ENCODE measurements around the gene HRH1. TPM values are rescaled to one million over a fixed set of nuclear protein-coding genes. Genes with fewer than 3 reads are reported as not detected.
"Not testable (repeated sequence)": the region's sequence is repeated elsewhere in the genome, so short reads cannot be mapped to it uniquely, and the experiment has no call there.

Gene HRH1
- total and polyA plus RNA-seq, 2 donors, result 1.6 to 2.4 TPM

DNA sequence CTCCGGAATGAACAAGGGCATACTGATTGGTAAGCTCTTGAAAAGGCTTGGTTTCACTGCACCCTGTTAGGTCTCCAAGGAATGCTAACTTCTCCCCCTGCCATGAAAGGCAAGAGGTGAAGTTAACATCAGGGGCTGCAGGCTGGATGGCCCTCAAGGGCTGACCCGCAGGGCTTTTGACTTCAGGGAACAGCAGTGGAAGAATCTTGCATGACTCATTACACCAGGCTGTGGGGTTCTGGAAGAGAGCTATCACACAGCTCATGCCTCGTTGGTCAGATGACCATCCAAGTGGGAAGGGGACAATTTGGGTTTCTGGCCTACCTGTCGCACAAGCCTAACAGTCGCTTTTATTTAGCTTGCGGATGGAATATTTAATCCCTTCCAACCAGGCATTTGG lies 94.3 kb downstream of the HRH1 start:
- no peaks in the 10 kb centered on the region for H3K27me3 ChIP-seq (ENCODE audit: control insufficient read depth in 2 of 2, insufficient read depth in 1 of 2, low read length in 1 of 2)
- 98% methylated on average over 6 of the region's 6 CpGs for WGBS
- no peak overlapping the region for H3K27ac ChIP-seq (ENCODE audit: low read depth in 1 of 2, low read length in 1 of 2)
- H3K4me1 ChIP-seq (ENCODE audit: control insufficient read depth in 2 of 2, insufficient read depth in 2 of 2, low read length in 2 of 2), result no peaks in the 10 kb centered on the region
- no peaks in the 10 kb centered on the region for H3K9me3 ChIP-seq (ENCODE audit: control insufficient read depth in 2 of 2, insufficient read depth in 1 of 2, low read length in 1 of 2)
- H3K4me3 ChIP-seq (ENCODE audit: low read length in 2 of 2), result no peak overlapping the region
- no peak for DNase-seq (ENCODE audit: low read depth in 6 of 9, low spot score in 9 of 9)
- no peaks in the 10 kb centered on the region for H3K36me3 ChIP-seq (ENCODE audit: control insufficient read depth in 2 of 2, insufficient read depth in 2 of 2, low read length in 1 of 2)

DNA sequence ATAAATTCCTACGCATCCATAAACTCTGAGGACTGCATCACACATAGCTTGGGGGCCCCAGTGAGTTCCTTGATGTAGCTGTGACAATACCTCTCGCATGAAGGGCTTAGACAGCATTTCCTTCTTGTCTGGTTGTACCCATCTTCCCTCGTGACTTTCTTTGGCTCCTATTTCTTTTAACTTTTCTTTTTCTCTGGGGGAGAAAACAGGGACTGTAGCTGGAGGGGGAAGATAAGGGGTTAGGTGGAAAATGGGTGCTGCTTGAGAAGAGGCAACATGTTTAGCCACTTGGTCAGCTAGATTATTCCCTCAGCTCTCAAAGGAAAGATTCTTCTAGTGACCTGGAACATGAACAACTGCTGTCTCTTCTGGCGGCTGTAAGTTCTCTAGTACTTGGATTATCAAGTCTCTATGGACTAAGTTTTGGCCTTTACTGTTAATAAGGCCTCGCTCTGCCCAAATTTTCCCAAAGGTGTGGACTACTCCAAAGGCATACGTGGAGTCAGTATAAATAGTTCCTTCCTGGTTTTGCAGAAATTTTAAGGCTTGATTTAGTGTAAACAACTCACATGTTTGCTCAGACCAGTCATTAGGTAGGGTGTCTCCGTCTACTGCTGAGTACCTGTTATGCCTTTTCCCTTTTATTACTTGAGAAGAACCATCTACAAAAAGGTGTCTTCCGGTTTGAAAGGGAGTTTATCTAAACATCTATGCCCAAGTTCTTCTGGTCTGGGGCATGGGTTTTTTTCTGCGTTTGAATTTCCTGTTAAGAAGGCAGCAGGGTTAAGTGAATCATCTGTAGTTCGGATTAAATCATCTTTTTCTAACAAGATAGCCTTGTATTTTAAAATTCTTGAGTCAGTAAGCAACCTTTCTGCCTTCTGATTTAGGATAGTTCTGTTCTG lies 96.9 kb downstream of the HRH1 start:
- H3K27ac ChIP-seq (ENCODE audit: low read depth in 1 of 2, low read length in 1 of 2), result no peak overlapping the region
- H3K27me3 ChIP-seq (ENCODE audit: control insufficient read depth in 2 of 2, insufficient read depth in 1 of 2, low read length in 1 of 2), result peaks cover 0 to 2% of the 10 kb centered on the region in 2 donors
- H3K36me3 ChIP-seq (ENCODE audit: control insufficient read depth in 2 of 2, insufficient read depth in 2 of 2, low read length in 1 of 2), result no peaks in the 10 kb centered on the region
- no peaks in the 10 kb centered on the region for H3K4me1 ChIP-seq (ENCODE audit: control insufficient read depth in 2 of 2, insufficient read depth in 2 of 2, low read length in 2 of 2)
- no peak overlapping the region for H3K4me3 ChIP-seq (ENCODE audit: low read length in 2 of 2)
- DNase-seq (ENCODE audit: low read depth in 6 of 9, low spot score in 9 of 9), result no peak
- 80% methylated on average over 10 of the region's 10 CpGs for WGBS
- H3K9me3 ChIP-seq (ENCODE audit: control insufficient read depth in 2 of 2, insufficient read depth in 1 of 2, low read length in 1 of 2), result no peaks in the 10 kb centered on the region

DNA sequence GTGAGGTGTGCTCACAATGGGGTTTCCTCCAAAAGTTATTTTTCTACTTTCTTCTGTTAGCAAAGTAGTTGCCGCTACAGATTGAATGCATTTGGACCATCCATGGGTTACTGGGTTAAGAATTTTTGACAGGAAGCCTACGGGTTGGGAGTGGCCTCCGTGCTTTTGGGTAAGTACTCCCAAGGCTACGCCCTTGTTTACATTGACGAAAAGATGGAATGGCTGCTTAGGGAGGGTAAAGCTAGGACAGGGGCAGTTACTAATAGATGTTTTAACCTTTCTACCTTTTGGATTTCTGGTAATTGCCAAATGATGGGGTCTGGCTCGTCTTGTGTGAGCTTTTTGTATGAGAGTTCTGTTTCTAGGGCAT lies 97.5 kb downstream of the HRH1 start:
- DNase-seq (ENCODE audit: low read depth in 6 of 9, low spot score in 9 of 9), result no peak
- Histone ChIP-seq H3K4me1 (ENCODE audit: control insufficient read depth in 2 of 2, insufficient read depth in 2 of 2, low read length in 2 of 2) (no peaks in the 10 kb centered on the region), H3K36me3 (ENCODE audit: control insufficient read depth in 2 of 2, insufficient read depth in 2 of 2, low read length in 1 of 2) (no peaks in the 10 kb centered on the region), H3K4me3 (ENCODE audit: low read length in 2 of 2) (no peak overlapping the region), H3K27me3 (ENCODE audit: control insufficient read depth in 2 of 2, insufficient read depth in 1 of 2, low read length in 1 of 2) (peaks cover 0 to 2% of the 10 kb centered on the region in 2 donors), H3K9me3 (ENCODE audit: control insufficient read depth in 2 of 2, insufficient read depth in 1 of 2, low read length in 1 of 2) (no peaks in the 10 kb centered on the region), H3K27ac (ENCODE audit: low read depth in 1 of 2, low read length in 1 of 2) (no peak overlapping the region)
- WGBS, result 95% methylated on average over 6 of the region's 6 CpGs

DNA sequence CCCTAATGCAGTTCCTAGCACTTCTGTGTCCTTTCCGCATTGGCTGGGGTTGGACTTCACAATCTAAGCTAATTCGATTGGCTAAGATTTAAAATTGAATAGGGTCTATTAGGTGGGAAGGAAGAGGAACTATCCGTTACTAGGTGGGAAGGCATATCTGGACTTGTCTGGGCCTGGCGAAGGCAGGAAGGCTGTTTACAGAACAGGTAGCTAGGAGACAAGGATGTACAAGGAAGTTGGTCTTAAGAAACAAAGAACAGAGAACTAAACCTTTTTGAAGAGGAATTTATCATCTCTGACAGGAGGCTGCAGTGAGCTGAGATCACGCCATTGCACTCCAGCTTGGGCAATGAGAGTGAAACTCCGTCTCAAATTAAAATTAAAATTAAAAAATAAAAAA lies 100.6 kb downstream of the HRH1 start:
- Histone ChIP-seq H3K27me3 (ENCODE audit: control insufficient read depth in 2 of 2, insufficient read depth in 1 of 2, low read length in 1 of 2) (peaks cover 0 to 2% of the 10 kb centered on the region in 2 donors), H3K4me3 (ENCODE audit: low read length in 2 of 2) (no peak overlapping the region), H3K36me3 (ENCODE audit: control insufficient read depth in 2 of 2, insufficient read depth in 2 of 2, low read length in 1 of 2) (no peaks in the 10 kb centered on the region), H3K4me1 (ENCODE audit: control insufficient read depth in 2 of 2, insufficient read depth in 2 of 2, low read length in 2 of 2) (no peaks in the 10 kb centered on the region), H3K27ac (ENCODE audit: low read depth in 1 of 2, low read length in 1 of 2) (no peak overlapping the region), H3K9me3 (ENCODE audit: control insufficient read depth in 2 of 2, insufficient read depth in 1 of 2, low read length in 1 of 2) (no peaks in the 10 kb centered on the region)
- WGBS, result 95% methylated on average over 6 of the region's 6 CpGs
- DNase-seq (ENCODE audit: low read depth in 6 of 9, low spot score in 9 of 9), result no peak

- not testable (repeated sequence) for H3K9me3 ChIP-seq (ENCODE audit: control insufficient read depth in 2 of 2, insufficient read depth in 1 of 2, low read length in 1 of 2); H3K36me3 ChIP-seq (ENCODE audit: control insufficient read depth in 2 of 2, insufficient read depth in 2 of 2, low read length in 1 of 2); H3K27ac ChIP-seq (ENCODE audit: low read depth in 1 of 2, low read length in 1 of 2); H3K27me3 ChIP-seq (ENCODE audit: control insufficient read depth in 2 of 2, insufficient read depth in 1 of 2, low read length in 1 of 2); H3K4me1 ChIP-seq (ENCODE audit: control insufficient read depth in 2 of 2, insufficient read depth in 2 of 2, low read length in 2 of 2); H3K4me3 ChIP-seq (ENCODE audit: low read length in 2 of 2); DNase-seq (ENCODE audit: low read depth in 6 of 9, low spot score in 9 of 9)
- 94% methylated on average over 5 of the region's 5 CpGs for WGBS
Measured at GRCh38 chr3:11255537-11255936, 101.2 kb downstream of the HRH1 start.

DNA sequence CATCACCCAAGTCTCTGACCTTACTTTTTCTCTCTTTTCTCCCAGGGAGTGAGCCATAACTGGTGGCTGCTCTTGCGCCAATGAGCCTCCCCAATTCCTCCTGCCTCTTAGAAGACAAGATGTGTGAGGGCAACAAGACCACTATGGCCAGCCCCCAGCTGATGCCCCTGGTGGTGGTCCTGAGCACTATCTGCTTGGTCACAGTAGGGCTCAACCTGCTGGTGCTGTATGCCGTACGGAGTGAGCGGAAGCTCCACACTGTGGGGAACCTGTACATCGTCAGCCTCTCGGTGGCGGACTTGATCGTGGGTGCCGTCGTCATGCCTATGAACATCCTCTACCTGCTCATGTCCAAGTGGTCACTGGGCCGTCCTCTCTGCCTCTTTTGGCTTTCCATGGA lies 104.7 kb downstream of the HRH1 start:
- Histone ChIP-seq H3K9me3 (ENCODE audit: control insufficient read depth in 2 of 2, insufficient read depth in 1 of 2, low read length in 1 of 2) (no peaks in the 10 kb centered on the region), H3K4me1 (ENCODE audit: control insufficient read depth in 2 of 2, insufficient read depth in 2 of 2, low read length in 2 of 2) (no peaks in the 10 kb centered on the region), H3K4me3 (ENCODE audit: low read length in 2 of 2) (no peak overlapping the region), H3K27me3 (ENCODE audit: control insufficient read depth in 2 of 2, insufficient read depth in 1 of 2, low read length in 1 of 2) (peaks cover 0 to 6% of the 10 kb centered on the region in 2 donors), H3K36me3 (ENCODE audit: control insufficient read depth in 2 of 2, insufficient read depth in 2 of 2, low read length in 1 of 2) (no peaks in the 10 kb centered on the region), H3K27ac (ENCODE audit: low read depth in 1 of 2, low read length in 1 of 2) (no peak overlapping the region)
- no peak for DNase-seq (ENCODE audit: low read depth in 6 of 9, low spot score in 9 of 9)
- 98% methylated on average over 11 of the region's 11 CpGs for WGBS

- Histone ChIP-seq H3K4me1 (ENCODE audit: control insufficient read depth in 2 of 2, insufficient read depth in 2 of 2, low read length in 2 of 2) (no peaks in the 10 kb centered on the region), H3K9me3 (ENCODE audit: control insufficient read depth in 2 of 2, insufficient read depth in 1 of 2, low read length in 1 of 2) (no peaks in the 10 kb centered on the region), H3K27ac (ENCODE audit: low read depth in 1 of 2, low read length in 1 of 2) (no peak overlapping the region), H3K27me3 (ENCODE audit: control insufficient read depth in 2 of 2, insufficient read depth in 1 of 2, low read length in 1 of 2) (peaks cover 0 to 6% of the 10 kb centered on the region in 2 donors), H3K36me3 (ENCODE audit: control insufficient read depth in 2 of 2, insufficient read depth in 2 of 2, low read length in 1 of 2) (no peaks in the 10 kb centered on the region), H3K4me3 (ENCODE audit: low read length in 2 of 2) (no peak overlapping the region)
- 91% methylated on average over 3 of the region's 3 CpGs for WGBS
- DNase-seq (ENCODE audit: low read depth in 6 of 9, low spot score in 9 of 9), result peak in 1 of 9 donors; percentile 19
Measured at GRCh38 chr3:11260460-11260859, 106.2 kb downstream of the HRH1 start.

GRCh38 chr3:11269007-11269406 lies 114.7 kb downstream of the HRH1 start:
- H3K4me3 ChIP-seq (ENCODE audit: low read length in 2 of 2), result no peak overlapping the region
- H3K4me1 ChIP-seq (ENCODE audit: control insufficient read depth in 2 of 2, insufficient read depth in 2 of 2, low read length in 2 of 2), result peaks cover 7 to 14% of the 10 kb centered on the region in 2 donors
- H3K27me3 ChIP-seq (ENCODE audit: control insufficient read depth in 2 of 2, insufficient read depth in 1 of 2, low read length in 1 of 2), result no peaks in the 10 kb centered on the region
- peaks cover 0 to 4% of the 10 kb centered on the region in 2 donors for H3K9me3 ChIP-seq (ENCODE audit: control insufficient read depth in 2 of 2, insufficient read depth in 1 of 2, low read length in 1 of 2)
- no peak for DNase-seq (ENCODE audit: low read depth in 6 of 9, low spot score in 9 of 9)
- no peak overlapping the region for H3K27ac ChIP-seq (ENCODE audit: low read depth in 1 of 2, low read length in 1 of 2)
- WGBS, result 95% methylated on average over 9 of the region's 9 CpGs
- no peaks in the 10 kb centered on the region for H3K36me3 ChIP-seq (ENCODE audit: control insufficient read depth in 2 of 2, insufficient read depth in 2 of 2, low read length in 1 of 2)

- peak; percentile 85 to 98 (median 97) for DNase-seq (ENCODE audit: low read depth in 6 of 9, low spot score in 9 of 9)
- Histone ChIP-seq H3K36me3 (ENCODE audit: control insufficient read depth in 2 of 2, insufficient read depth in 2 of 2, low read length in 1 of 2) (no peaks in the 10 kb centered on the region), H3K27ac (ENCODE audit: low read depth in 1 of 2, low read length in 1 of 2) (peak within 1 kb of the TSS; percentile 83 to 87), H3K27me3 (ENCODE audit: control insufficient read depth in 2 of 2, insufficient read depth in 1 of 2, low read length in 1 of 2) (no peaks in the 10 kb centered on the region), H3K9me3 (ENCODE audit: control insufficient read depth in 2 of 2, insufficient read depth in 1 of 2, low read length in 1 of 2) (peaks cover 0 to 4% of the 10 kb centered on the region in 2 donors), H3K4me1 (ENCODE audit: control insufficient read depth in 2 of 2, insufficient read depth in 2 of 2, low read length in 2 of 2) (peaks cover 7 to 15% of the 10 kb centered on the region in 2 donors), H3K4me3 (ENCODE audit: low read length in 2 of 2) (peak within 1 kb of the TSS; percentile 57 to 67)
- 3% methylated on average over 51 of the region's 51 CpGs for WGBS
Measured at GRCh38 chr3:11271986-11272904, 118.0 kb downstream of the HRH1 start, which contains the start of gene ATG7. ATG7 (plus strand) TSS chr3:11272397; CDS start chr3:11298696, 26,299 bp downstream.

Measured in thymus (tissue), 11 donors.